Cardiac fibroblast (primary cell): ENCODE results near the gene HIPK3.

Source experiments
- DNase-seq, 2 donors: peaks; one replicate each; pipeline versions ENCODE4 v3.0.0 to v3.0.0-alpha.2; 2010; ENCODE audit warnings: low read depth in 2 of 2
- H3K4me3 ChIP-seq, 2 donors: replicated peaks in 1 of 2; 1 replicate in 1 of 2; 2 replicates in 1 of 2; pipeline ENCODE4 v1.5.1; 2011; ENCODE audit warnings: low read depth in 2 of 2, low read length in 2 of 2, mild to moderate bottlenecking in 2 of 2, moderate library complexity in 1 of 2
- CTCF ChIP-seq: IDR thresholded peaks from one replicate; pipeline ENCODE4 v1.5.1; 2011; ENCODE audit warnings: low read depth, mild to moderate bottlenecking, low read length, inconsistent platforms

Gene HIPK3

GRCh38 chr11:33307984-33308383 is 50.8 kb downstream of the HIPK3 start:
- DNase-seq = peak in 1 of 2 donors; percentile 30
- TF ChIP-seq CTCF = no peak
- no peak overlapping the region for H3K4me3 ChIP-seq

- H3K4me3 ChIP-seq = no peak overlapping the region
- TF ChIP-seq CTCF = no peak
- no peak for DNase-seq
These were observed 51.9 kb downstream of the HIPK3 start for GRCh38 chr11:33309118-33309517.

- no peak for TF ChIP-seq CTCF
- DNase-seq = no peak
- H3K4me3 ChIP-seq = no peak overlapping the region
These were observed 53.7 kb downstream of the HIPK3 start for GRCh38 chr11:33310720-33311500.

- no peak for TF ChIP-seq CTCF
- no peak overlapping the region for H3K4me3 ChIP-seq
- no peak for DNase-seq
These were observed 54.5 kb downstream of the HIPK3 start for GRCh38 chr11:33311680-33312079.

- TF ChIP-seq CTCF = no peak
- DNase-seq = peak in 1 of 2 donors; percentile 32
- H3K4me3 ChIP-seq = no peak overlapping the region
These were observed 58.6 kb downstream of the HIPK3 start for GRCh38 chr11:33315822-33316221.

GRCh38 chr11:33317662-33318061 is 60.5 kb downstream of the HIPK3 start:
- no peak for TF ChIP-seq CTCF
- DNase-seq = peak in 1 of 2 donors; percentile 62
- no peak overlapping the region for H3K4me3 ChIP-seq
